SH-SY5Y (cell line): ENCODE measurements around the gene DEFB116.

ENCODE experiments used
- GATA2 ChIP-seq: IDR thresholded peaks from 2 replicates; pipeline ENCODE4 v1.6.1; 2011; ENCODE audit warnings: mild to moderate bottlenecking, low read depth, low read length
- GATA3 ChIP-seq: IDR thresholded peaks from 2 replicates; pipeline ENCODE4 v1.6.1; 2011; ENCODE audit warnings: low read depth, mild to moderate bottlenecking, low read length, moderate library complexity

DNA sequence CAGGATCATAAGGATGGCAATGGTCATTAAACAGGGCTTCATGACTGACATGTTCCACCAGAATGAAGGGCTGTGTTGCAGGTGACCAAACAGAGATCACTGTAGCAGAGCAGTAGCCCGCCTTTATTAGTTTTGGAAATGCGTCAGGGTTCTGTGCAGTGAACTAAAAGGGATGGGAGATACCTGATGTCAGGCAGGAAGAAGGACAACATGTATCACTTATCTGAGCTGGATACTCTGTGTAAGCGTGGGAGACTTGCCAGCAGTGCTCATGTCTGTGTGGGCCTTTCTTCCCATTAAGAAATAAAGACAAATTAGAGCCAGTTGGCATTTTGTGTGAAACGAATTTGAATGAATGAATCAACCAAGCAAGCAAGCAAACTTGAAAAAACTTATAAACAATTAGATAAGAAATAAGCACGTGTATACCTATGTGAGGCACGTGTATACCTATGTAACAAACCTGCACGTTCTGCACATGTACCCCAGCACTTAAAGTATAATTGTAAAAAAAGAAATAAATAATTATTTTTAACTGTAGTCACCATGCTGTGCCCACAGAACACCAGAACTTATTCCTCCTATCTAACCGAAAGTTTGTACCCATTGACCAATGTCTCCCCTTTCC is at the start of gene DEFB116:
- TF ChIP-seq GATA2 (no peak), GATA3 (no peak)
